NB4 (cell line): ENCODE results near the gene MANF.
A peak's percentile ranks its signal among the peaks of the same experiment; 100 is the strongest.

Source experiments
- DNase-seq: peaks from one replicate; pipeline ENCODE4 v3.0.0; 2010; ENCODE audit warnings: low read depth
- H3K4me3 ChIP-seq: one replicate; pipeline ENCODE4 v1.5.1; 2011; ENCODE audit warnings: mild to moderate bottlenecking, low read depth, low read length, moderate library complexity
- CTCF ChIP-seq: IDR thresholded peaks from one replicate; pipeline ENCODE4 v1.5.1; 2012; ENCODE audit warnings: low read depth, low read length
- MAX ChIP-seq: IDR thresholded peaks from 2 replicates; pipeline ENCODE4 v1.6.1; 2011; ENCODE audit warnings: low read depth, low read length
- MYC ChIP-seq: IDR thresholded peaks from 2 replicates; pipeline ENCODE4 v1.6.1; 2011; ENCODE audit warnings: low read depth, low read length
- POLR2A ChIP-seq: IDR thresholded peaks from 2 replicates; pipeline ENCODE4 v1.6.1; 2011; ENCODE audit warnings: mild to moderate bottlenecking; ENCODE audit not compliant: insufficient read length; ENCODE audit errors: extremely low read depth

The MANF gene

DNA sequence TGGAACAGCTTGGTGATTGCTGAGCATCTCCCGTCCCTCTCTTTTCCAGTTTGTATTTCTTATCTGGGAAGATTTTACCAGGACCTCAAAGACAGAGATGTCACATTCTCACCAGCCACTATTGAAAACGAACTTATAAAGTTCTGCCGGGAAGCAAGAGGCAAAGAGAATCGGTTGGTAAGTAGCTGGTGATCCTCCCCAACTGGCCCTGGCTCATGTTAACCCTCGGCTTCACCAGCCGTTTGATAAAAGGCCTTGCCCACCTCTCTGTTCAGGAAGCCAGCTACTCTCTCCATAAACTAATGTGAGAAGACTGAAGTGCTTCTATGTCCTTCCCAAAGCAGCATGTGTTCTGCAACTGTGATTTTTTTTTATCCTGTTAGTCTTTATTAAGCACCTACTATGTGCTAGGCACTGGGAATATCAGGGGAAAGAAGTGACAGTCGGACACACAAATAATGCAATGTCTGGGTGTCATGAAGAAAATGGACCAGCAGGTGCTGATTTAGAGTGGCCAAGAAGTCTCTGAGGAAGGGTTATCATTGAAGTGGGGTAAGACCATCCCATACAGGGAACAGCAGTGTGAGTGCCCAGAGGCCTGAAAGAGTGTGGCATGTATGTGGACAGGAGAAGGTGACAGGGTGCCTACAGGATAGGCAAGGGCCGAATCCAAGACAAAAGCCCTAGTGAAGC lies 1.2 kb downstream of the MANF start:
- TF ChIP-seq MAX (no peak), CTCF (no peak), POLR2A (no peak), MYC (no peak)
- H3K4me3 ChIP-seq, result peak overlapping the region; percentile 93
- peak; percentile 26 for DNase-seq

- H3K4me3 ChIP-seq, result peak overlapping the region; percentile 93
- no peak for DNase-seq
- TF ChIP-seq MAX, result no peak
- no peak for TF ChIP-seq CTCF
- no peak for TF ChIP-seq MYC
- TF ChIP-seq POLR2A, result no peak
These were observed 1.8 kb downstream of the MANF start for GRCh38 chr3:51386852-51387229.

DNA sequence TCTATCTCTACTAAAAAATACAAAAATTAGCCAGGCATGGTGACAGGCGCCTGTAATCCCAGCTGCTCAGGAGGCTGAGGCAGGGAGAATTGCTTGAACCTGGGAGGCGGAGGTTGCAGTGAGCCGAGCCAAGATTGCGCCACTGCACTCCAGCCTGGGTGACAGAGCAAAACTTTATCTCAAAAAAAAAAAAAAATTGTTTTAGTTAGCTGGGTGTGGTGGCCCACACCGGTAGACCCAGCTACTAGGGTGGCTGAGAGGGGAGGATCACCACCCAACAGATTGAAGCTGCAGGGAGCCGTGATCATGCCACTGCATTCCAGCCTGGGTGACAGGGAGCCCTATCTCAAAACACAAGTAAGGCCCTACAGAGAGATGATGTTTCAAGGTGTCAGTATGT lies 2.2 kb downstream of the MANF start:
- DNase-seq, result peak; percentile 23
- H3K4me3 ChIP-seq, result peak overlapping the region; percentile 42

DNA sequence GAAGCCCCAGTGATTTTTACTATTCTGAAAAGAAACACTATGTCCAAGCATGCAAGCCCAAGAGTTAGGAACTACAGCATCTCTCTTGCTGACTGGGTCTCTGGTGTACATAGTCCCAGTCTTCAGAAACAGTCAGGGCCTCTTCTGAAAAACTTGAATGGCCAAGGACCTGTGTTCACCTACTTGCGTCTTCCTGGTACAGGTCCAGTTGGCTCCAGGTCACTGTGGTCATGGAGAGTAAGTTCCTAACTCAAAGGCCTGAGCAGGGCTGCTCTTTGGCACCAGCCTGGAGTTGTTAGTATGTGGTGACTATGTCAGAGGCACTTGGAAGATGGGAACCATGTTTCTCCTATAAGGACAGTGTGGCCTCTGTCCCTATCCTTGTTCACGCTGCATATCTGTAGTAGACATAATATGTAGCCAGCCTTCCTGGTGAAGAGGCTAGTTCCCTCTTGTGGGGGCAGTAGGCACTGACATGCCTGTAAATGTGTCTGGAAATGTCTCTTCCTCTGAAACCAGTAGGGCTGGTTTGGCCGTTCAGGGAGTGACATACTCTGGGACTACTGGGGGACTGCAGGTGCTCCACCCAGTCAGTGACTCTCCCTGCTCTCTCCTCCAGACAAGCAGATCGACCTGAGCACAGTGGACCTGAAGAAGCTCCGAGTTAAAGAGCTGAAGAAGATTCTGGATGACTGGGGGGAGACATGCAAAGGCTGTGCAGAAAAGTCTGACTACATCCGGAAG lies 3.4 kb downstream of the MANF start:
- DNase-seq, result peak; percentile 49
- peak overlapping the region; percentile 42 for H3K4me3 ChIP-seq
- TF ChIP-seq POLR2A, result no peak

- no peak overlapping the region for H3K4me3 ChIP-seq
- no peak for TF ChIP-seq MYC
- peak; percentile 73 for TF ChIP-seq CTCF
- peak; percentile 76 for DNase-seq
These were observed 4.5 kb downstream of the MANF start for GRCh38 chr3:51389423-51390183.

- DNase-seq, result no peak
- no peak for TF ChIP-seq MYC
- TF ChIP-seq POLR2A, result no peak
- TF ChIP-seq MAX, result no peak
- no peak for TF ChIP-seq CTCF
- H3K4me3 ChIP-seq, result peak overlapping the region; percentile 55
These were observed 5.4 kb downstream of the MANF start for GRCh38 chr3:51390246-51391074.
